ENCODE measurements around the gene KCNIP4.

KCNIP4 gene

DNA sequence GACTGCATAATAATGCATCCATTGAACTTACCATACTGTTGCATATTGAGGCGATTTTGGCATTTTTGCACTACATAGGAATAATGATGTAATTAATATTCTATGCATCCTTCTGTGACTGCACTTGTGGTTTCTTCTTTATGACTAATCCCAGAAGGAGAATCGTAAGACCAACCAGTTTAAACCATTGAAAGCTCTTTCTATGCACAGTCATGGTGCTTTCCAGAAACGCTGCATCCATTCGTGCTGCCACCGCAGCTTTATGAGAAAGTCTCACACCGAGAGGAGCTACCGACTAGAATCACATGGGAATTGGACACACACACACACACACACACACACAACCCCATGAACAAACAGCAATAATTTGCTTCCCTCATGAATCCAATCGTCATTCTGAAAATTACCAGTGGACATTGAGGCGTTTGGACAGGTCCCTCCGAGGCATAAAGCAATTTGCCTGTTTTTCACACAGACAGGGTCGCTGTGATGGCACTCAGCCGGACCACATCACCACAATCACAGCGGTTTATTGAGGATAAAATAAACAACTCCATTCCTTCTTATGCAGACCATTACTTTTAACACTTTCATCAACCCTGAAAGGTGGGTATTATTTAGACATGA is 1184.1 kb downstream of the KCNIP4 start:
- Histone ChIP-seq H3K27ac (no peak overlapping the region), H4K20me1 (ENCODE audit: insufficient read depth) (no peaks in the 10 kb centered on the region), H3K79me2 (ENCODE audit: insufficient read depth, low read depth) (no peaks in the 10 kb centered on the region), H3K4me2 (no peak overlapping the region), H2AFZ (ENCODE audit: low read depth) (no peak overlapping the region), H3K4me1 (ENCODE audit: low read depth, poor library complexity, severe bottlenecking) (no peaks in the 10 kb centered on the region), H3K9ac (no peak overlapping the region), H3K36me3 (ENCODE audit: insufficient read depth) (no peaks in the 10 kb centered on the region), H3K4me3 (IDR thresholded peaks at IDR 0.05; ENCODE audit: insufficient read depth, low read depth, low read length) (no peak overlapping the region), H3K27me3 (ENCODE audit: insufficient read depth, low read depth) (no peaks in the 10 kb centered on the region)
- TF ChIP-seq, protein P1, sequence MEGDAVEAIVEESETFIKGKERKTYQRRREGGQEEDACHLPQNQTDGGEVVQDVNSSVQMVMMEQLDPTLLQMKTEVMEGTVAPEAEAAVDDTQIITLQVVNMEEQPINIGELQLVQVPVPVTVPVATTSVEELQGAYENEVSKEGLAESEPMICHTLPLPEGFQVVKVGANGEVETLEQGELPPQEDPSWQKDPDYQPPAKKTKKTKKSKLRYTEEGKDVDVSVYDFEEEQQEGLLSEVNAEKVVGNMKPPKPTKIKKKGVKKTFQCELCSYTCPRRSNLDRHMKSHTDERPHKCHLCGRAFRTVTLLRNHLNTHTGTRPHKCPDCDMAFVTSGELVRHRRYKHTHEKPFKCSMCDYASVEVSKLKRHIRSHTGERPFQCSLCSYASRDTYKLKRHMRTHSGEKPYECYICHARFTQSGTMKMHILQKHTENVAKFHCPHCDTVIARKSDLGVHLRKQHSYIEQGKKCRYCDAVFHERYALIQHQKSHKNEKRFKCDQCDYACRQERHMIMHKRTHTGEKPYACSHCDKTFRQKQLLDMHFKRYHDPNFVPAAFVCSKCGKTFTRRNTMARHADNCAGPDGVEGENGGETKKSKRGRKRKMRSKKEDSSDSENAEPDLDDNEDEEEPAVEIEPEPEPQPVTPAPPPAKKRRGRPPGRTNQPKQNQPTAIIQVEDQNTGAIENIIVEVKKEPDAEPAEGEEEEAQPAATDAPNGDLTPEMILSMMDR (conservative IDR thresholded peaks at IDR 0.05; ENCODE audit: low read depth, low read length): no peak

DNA sequence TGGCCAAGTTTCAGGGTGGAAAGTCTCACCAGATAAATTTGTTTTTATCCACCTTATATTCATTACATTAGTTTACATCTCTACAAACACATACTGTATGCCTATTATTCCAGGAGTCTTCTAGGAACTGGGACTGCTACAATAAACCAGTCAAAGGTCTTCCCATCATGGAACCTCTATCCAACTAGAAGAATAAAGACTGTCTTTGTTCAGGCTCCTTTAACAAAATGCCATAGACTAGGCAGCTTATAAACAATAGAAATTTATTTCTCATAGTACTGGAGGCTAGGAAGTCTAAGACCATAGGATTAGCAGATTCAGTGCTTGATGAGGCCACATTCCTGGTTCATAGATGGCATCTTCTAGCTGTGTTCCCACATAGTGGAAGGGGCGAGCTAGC is 1186.7 kb downstream of the KCNIP4 start:
- no peak overlapping the region for H3K4me3 ChIP-seq (IDR thresholded peaks at IDR 0.05; ENCODE audit: insufficient read depth, low read depth, low read length)
- H2AFZ ChIP-seq (ENCODE audit: low read depth): no peak overlapping the region
- H3K4me1 ChIP-seq (ENCODE audit: low read depth, poor library complexity, severe bottlenecking): no peaks in the 10 kb centered on the region
- H3K27ac ChIP-seq: no peak overlapping the region
- TF ChIP-seq, protein P1 (conservative IDR thresholded peaks at IDR 0.05; ENCODE audit: low read depth, low read length): no peak
- H4K20me1 ChIP-seq (ENCODE audit: insufficient read depth): no peaks in the 10 kb centered on the region
- no peak overlapping the region for H3K4me2 ChIP-seq
- no peak overlapping the region for H3K9ac ChIP-seq
- H3K36me3 ChIP-seq (ENCODE audit: insufficient read depth): no peaks in the 10 kb centered on the region
- H3K79me2 ChIP-seq (ENCODE audit: insufficient read depth, low read depth): no peaks in the 10 kb centered on the region
- no peaks in the 10 kb centered on the region for H3K27me3 ChIP-seq (ENCODE audit: insufficient read depth, low read depth)

GRCh38 chr4:20761382-20761781 is 1187.2 kb downstream of the KCNIP4 start:
- Histone ChIP-seq H3K9ac (no peak overlapping the region), H3K27ac (no peak overlapping the region), H3K4me1 (ENCODE audit: low read depth, poor library complexity, severe bottlenecking) (no peaks in the 10 kb centered on the region), H2AFZ (ENCODE audit: low read depth) (no peak overlapping the region), H3K36me3 (ENCODE audit: insufficient read depth) (no peaks in the 10 kb centered on the region), H3K27me3 (ENCODE audit: insufficient read depth, low read depth) (no peaks in the 10 kb centered on the region), H3K4me3 (IDR thresholded peaks at IDR 0.05; ENCODE audit: insufficient read depth, low read depth, low read length) (no peak overlapping the region), H3K4me2 (no peak overlapping the region), H4K20me1 (ENCODE audit: insufficient read depth) (no peaks in the 10 kb centered on the region), H3K79me2 (ENCODE audit: insufficient read depth, low read depth) (no peaks in the 10 kb centered on the region)
- TF ChIP-seq, protein P1 (conservative IDR thresholded peaks at IDR 0.05; ENCODE audit: low read depth, low read length): no peak

- Histone ChIP-seq H2AFZ (ENCODE audit: low read depth) (no peak overlapping the region), H3K27ac (no peak overlapping the region), H3K79me2 (ENCODE audit: insufficient read depth, low read depth) (no peaks in the 10 kb centered on the region), H3K4me3 (IDR thresholded peaks at IDR 0.05; ENCODE audit: insufficient read depth, low read depth, low read length) (no peak overlapping the region), H3K9ac (no peak overlapping the region), H3K27me3 (ENCODE audit: insufficient read depth, low read depth) (no peaks in the 10 kb centered on the region), H4K20me1 (ENCODE audit: insufficient read depth) (no peaks in the 10 kb centered on the region), H3K4me1 (ENCODE audit: low read depth, poor library complexity, severe bottlenecking) (no peaks in the 10 kb centered on the region), H3K4me2 (no peak overlapping the region), H3K36me3 (ENCODE audit: insufficient read depth) (no peaks in the 10 kb centered on the region)
- TF ChIP-seq, protein P1 (conservative IDR thresholded peaks at IDR 0.05; ENCODE audit: low read depth, low read length): no peak
These were observed 1188.5 kb downstream of the KCNIP4 start for GRCh38 chr4:20760053-20760452.

Data from KMS-11 (cell line).